ENCODE results near the gene PCBP4.

PCBP4 gene

GRCh38 chr3:51967384-51968169, at the start of gene PCBP4:
Gene PCBP4 (minus strand): TSS chr3:51967454. CDS start chr3:51961240, 6,214 bp downstream.
- no peak for TF ChIP-seq CTCF (conservative IDR thresholded peaks at IDR 0.05; ENCODE audit: low read depth, low read length)
- Histone ChIP-seq H3K4me3 (IDR thresholded peaks at IDR 0.05; ENCODE audit: insufficient read depth, low read depth, low read length) (no peak within 1 kb of the TSS), H3K9ac (peak within 1 kb of the TSS; percentile 51; the same call in 1 of the 2 replicates), H3K27me3 (ENCODE audit: insufficient read depth, low read depth) (no peaks in the 10 kb centered on the region), H3K4me2 (peak within 1 kb of the TSS; percentile 68), H3K4me1 (ENCODE audit: low read depth, poor library complexity, severe bottlenecking) (no peaks in the 10 kb centered on the region), H3K36me3 (ENCODE audit: insufficient read depth) (no peaks in the 10 kb centered on the region), H2AFZ (ENCODE audit: low read depth) (peak within 1 kb of the TSS; percentile 67), H4K20me1 (ENCODE audit: insufficient read depth) (no peaks in the 10 kb centered on the region), H3K27ac (no peak within 1 kb of the TSS), H3K79me2 (ENCODE audit: insufficient read depth, low read depth) (no peaks in the 10 kb centered on the region)

DNA sequence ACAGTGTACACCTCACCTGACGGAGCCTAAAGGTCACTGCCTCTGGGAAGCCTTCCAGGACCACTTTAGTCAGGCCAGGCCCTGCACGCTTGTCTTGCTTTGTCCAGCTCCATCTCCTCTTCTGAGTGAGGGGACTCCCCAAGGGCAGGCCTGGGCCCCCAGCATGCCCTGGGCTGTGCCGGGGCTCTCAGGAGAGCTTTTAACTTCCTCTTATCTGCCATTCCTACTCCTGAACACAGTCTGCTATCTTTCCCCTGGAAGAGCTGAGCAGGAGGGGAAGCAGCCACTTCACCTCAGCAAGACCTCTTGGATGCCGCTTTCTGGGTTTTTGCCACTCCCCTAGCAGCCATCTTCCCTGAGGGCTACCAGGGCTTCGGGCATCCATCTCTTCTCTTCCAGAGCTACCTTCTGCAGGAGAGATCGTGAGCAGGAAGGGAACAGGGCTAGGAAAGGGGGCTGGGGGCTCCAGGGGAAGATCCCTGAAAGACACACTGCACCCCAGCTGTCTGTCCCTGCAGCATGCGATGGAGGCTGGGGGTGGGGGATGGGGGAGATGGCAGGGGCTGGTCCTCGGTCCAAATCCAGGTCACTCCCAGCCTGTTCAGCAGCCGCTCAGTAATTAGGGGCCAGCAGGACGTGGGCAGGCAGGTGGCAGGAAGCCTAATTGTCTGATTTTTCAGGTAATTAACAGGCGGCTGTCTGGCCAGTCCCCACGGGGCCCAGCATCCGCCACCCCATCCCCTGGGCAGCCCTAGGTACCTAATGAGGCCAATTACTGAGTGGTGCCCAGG, 48.4 kb upstream of the PCBP4 start:
- Histone ChIP-seq H3K4me1 (ENCODE audit: low read depth, poor library complexity, severe bottlenecking) (no peaks in the 10 kb centered on the region), H3K4me2 (no peak overlapping the region), H4K20me1 (ENCODE audit: insufficient read depth) (no peaks in the 10 kb centered on the region)

DNA sequence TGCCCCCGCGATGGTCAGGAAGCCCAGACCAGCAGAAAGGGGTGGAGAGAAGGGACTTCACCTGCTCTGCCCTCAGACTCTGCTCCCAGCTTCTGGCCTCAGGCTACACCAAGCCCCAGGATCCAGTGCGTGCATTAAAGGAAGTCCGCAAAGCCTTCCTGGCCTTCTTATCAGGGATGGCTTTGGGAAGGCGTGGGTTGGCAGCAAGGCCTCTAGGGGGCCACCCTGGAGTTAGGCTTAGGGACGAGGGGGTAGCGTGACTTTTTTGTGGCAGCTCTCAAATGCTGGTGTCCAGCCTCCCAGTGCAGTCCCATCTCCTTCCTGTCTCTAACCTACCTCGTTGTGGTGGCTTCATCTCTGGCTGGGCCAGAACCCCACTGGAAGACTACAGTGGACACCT, 47.4 kb upstream of the PCBP4 start:
- no peaks in the 10 kb centered on the region for H3K36me3 ChIP-seq (ENCODE audit: insufficient read depth)
- no peak overlapping the region for H3K9ac ChIP-seq
- no peak overlapping the region for H3K27ac ChIP-seq
- H2AFZ ChIP-seq (ENCODE audit: low read depth) = no peak overlapping the region
- no peaks in the 10 kb centered on the region for H3K27me3 ChIP-seq (ENCODE audit: insufficient read depth, low read depth)
- no peaks in the 10 kb centered on the region for H3K4me1 ChIP-seq (ENCODE audit: low read depth, poor library complexity, severe bottlenecking)
- no peak for TF ChIP-seq CTCF (conservative IDR thresholded peaks at IDR 0.05; ENCODE audit: low read depth, low read length)
- no peaks in the 10 kb centered on the region for H3K79me2 ChIP-seq (ENCODE audit: insufficient read depth, low read depth)
- H3K4me2 ChIP-seq = no peak overlapping the region
- no peak overlapping the region for H3K4me3 ChIP-seq (IDR thresholded peaks at IDR 0.05; ENCODE audit: insufficient read depth, low read depth, low read length)
- no peaks in the 10 kb centered on the region for H4K20me1 ChIP-seq (ENCODE audit: insufficient read depth)

More for the DNA sequence above, 48.4 kb upstream of the PCBP4 start:
- no peak overlapping the region for H2AFZ ChIP-seq (ENCODE audit: low read depth)
- H3K27ac ChIP-seq = no peak overlapping the region
- H3K9ac ChIP-seq = no peak overlapping the region
- H3K79me2 ChIP-seq (ENCODE audit: insufficient read depth, low read depth) = no peaks in the 10 kb centered on the region
- no peak overlapping the region for H3K4me3 ChIP-seq (IDR thresholded peaks at IDR 0.05; ENCODE audit: insufficient read depth, low read depth, low read length)
- H3K36me3 ChIP-seq (ENCODE audit: insufficient read depth) = no peaks in the 10 kb centered on the region
- TF ChIP-seq CTCF (conservative IDR thresholded peaks at IDR 0.05; ENCODE audit: low read depth, low read length) = no peak
- no peaks in the 10 kb centered on the region for H3K27me3 ChIP-seq (ENCODE audit: insufficient read depth, low read depth)

DNA sequence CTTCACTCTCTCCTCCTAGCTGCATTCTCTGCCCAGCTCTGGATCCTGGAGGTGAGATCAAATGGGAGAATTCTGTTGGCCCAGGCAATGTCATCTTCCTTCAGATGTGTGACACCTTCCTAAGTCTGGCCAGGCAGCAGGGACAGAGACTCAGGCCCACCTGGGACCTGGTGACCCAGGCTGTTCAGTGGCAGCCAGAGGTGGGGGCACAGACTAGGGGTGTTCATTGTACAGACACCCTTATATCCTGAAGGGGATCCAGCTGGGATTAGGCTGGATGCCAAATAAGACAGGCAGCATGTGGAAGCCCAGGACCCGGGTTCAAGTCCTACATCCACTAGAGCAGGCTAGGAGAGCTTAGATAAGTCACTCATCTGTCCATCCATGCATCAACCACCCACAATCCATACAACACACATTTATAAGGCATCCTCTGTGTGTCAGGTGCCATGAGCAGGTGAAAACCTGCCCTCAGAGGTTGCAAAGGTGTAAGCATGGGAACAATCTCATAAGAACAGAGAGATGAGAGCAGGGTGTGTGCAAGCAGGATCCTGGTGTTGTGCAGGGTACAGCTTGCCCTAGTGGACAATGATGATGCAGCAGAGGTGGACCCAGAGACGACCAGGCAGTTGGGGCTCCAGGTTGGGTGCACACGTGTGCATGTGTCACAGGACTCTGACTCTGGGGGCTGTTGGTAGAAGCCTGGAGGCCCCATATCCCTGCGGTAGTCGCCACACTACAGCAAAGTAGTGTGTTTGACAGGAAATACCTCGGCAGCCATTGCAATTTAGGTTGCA, 46.7 kb upstream of the PCBP4 start:
- Histone ChIP-seq H3K4me3 (IDR thresholded peaks at IDR 0.05; ENCODE audit: insufficient read depth, low read depth, low read length) (no peak overlapping the region), H3K27me3 (ENCODE audit: insufficient read depth, low read depth) (no peaks in the 10 kb centered on the region), H3K27ac (no peak overlapping the region), H4K20me1 (ENCODE audit: insufficient read depth) (no peaks in the 10 kb centered on the region), H3K4me1 (ENCODE audit: low read depth, poor library complexity, severe bottlenecking) (no peaks in the 10 kb centered on the region), H3K9ac (no peak overlapping the region), H2AFZ (ENCODE audit: low read depth) (no peak overlapping the region), H3K36me3 (ENCODE audit: insufficient read depth) (no peaks in the 10 kb centered on the region), H3K4me2 (no peak overlapping the region), H3K79me2 (ENCODE audit: insufficient read depth, low read depth) (no peaks in the 10 kb centered on the region)
- no peak for TF ChIP-seq CTCF (conservative IDR thresholded peaks at IDR 0.05; ENCODE audit: low read depth, low read length)
